KMS-11 (cell line): Measurements from ENCODE around the gene KRTAP10-8.

ENCODE experiments used
- H2AFZ ChIP-seq: fragments of 200-600 bp; sonication (generic); 2 replicates; pipeline ENCODE4 v1.6.1; 2016; ENCODE audit warnings: antibody characterized with exemption, mixed run types, low read depth
- H3K27ac ChIP-seq: fragments of 200-600 bp; sonication (generic); 2 replicates; pipeline ENCODE4 v1.6.1; 2016; ENCODE audit warnings: mild to moderate bottlenecking, mixed run types
- H3K27me3 ChIP-seq: fragments of 200-600 bp; sonication (generic); 2 replicates; pipeline ENCODE4 v1.6.1; 2017; ENCODE audit warnings: mild to moderate bottlenecking, low read depth, mixed run types, moderate library complexity; ENCODE audit not compliant: insufficient read depth
- H3K36me3 ChIP-seq: fragments of 200-600 bp; sonication (generic); 2 replicates; pipeline ENCODE4 v1.6.1; 2017; ENCODE audit warnings: mild to moderate bottlenecking, mixed run types; ENCODE audit not compliant: insufficient read depth
- H3K4me1 ChIP-seq: fragments of 200-600 bp; sonication (generic); 2 replicates; pipeline ENCODE4 v1.6.1; 2016; ENCODE audit warnings: mild to moderate bottlenecking, low read depth, mixed run types; ENCODE audit not compliant: poor library complexity, severe bottlenecking
- H3K4me2 ChIP-seq: fragments of 200-600 bp; sonication (generic); 2 replicates; pipeline ENCODE4 v1.7.0; 2016; ENCODE audit warnings: mild to moderate bottlenecking, mixed run types
- H3K4me3 ChIP-seq: fragments of 200-600 bp; sonication (generic); IDR thresholded peaks from 2 replicates; pipeline ENCODE4 v1.6.1; 2017; ENCODE audit warnings: low read depth, low read length, mixed read lengths; ENCODE audit not compliant: insufficient read depth
- H3K79me2 ChIP-seq: fragments of 200-600 bp; sonication (generic); 2 replicates; pipeline ENCODE4 v1.6.1; 2016; ENCODE audit warnings: low read depth, mixed run types; ENCODE audit not compliant: insufficient read depth
- H3K9ac ChIP-seq: fragments of 200-600 bp; sonication (generic); 2 replicates; pipeline ENCODE4 v1.6.1; 2016; ENCODE audit warnings: mild to moderate bottlenecking, mixed run types
- H4K20me1 ChIP-seq: fragments of 200-600 bp; sonication (generic); 2 replicates; pipeline ENCODE4 v1.6.1; 2016; ENCODE audit warnings: mild to moderate bottlenecking, mixed run types; ENCODE audit not compliant: insufficient read depth
- CTCF ChIP-seq: fragments of 200-600 bp; sonication (generic); conservative IDR thresholded peaks from 2 replicates; pipeline ENCODE4 v1.6.1; 2017; ENCODE audit warnings: low read depth, mild to moderate bottlenecking, antibody characterized with exemption, low read length, moderate library complexity, mixed read lengths

Gene KRTAP10-8

DNA sequence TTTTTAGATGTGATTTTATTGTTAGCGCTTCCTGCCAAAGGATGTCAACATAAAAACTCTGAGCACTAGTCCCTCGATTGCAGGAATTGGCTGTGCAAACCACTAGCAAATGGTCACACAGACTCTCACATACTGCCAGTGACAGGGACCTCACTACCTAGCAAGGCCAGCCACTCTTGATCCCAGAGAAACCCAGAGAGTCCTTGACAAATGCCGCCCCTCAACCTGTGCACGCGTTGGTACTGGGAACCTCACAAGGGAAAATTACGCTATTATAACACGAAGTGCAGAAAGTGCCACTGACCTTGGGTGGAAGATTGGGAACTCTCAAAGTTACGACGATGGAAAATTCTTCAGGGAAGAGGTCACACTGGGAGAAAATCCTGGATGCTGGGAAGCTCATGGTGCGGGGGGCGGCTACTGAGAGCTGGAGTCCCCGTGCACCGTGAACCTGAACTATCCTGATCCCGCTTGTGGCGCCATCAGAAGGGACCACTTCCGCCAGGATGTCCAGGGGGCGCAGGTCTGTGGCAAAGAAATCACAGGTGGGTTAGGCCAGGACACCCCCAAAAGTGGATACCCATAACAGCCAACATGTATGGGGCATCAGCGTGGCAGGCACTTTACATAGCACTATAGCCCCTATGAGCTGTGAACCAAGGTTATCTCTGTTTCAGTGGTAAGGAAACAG lies 44.3 kb upstream of the KRTAP10-8 start:
- no peak overlapping the region for H3K4me3 ChIP-seq
- peaks cover 48% of the 10 kb centered on the region for H3K27me3 ChIP-seq
- H3K4me2 ChIP-seq = no peak overlapping the region
- H3K36me3 ChIP-seq = no peaks in the 10 kb centered on the region
- H3K27ac ChIP-seq = no peak overlapping the region
- H4K20me1 ChIP-seq = no peaks in the 10 kb centered on the region
- no peak overlapping the region for H2AFZ ChIP-seq
- H3K79me2 ChIP-seq = no peaks in the 10 kb centered on the region
- TF ChIP-seq CTCF = no peak
- no peak overlapping the region for H3K9ac ChIP-seq
- no peaks in the 10 kb centered on the region for H3K4me1 ChIP-seq

- H3K4me3 ChIP-seq = no peak overlapping the region
- H3K4me2 ChIP-seq = no peak overlapping the region
- no peaks in the 10 kb centered on the region for H3K4me1 ChIP-seq
- no peaks in the 10 kb centered on the region for H4K20me1 ChIP-seq
- H3K79me2 ChIP-seq = no peaks in the 10 kb centered on the region
- H3K27me3 ChIP-seq = peaks cover 54% of the 10 kb centered on the region
- no peak for TF ChIP-seq CTCF
- no peaks in the 10 kb centered on the region for H3K36me3 ChIP-seq
- H2AFZ ChIP-seq = no peak overlapping the region
- H3K27ac ChIP-seq = no peak overlapping the region
- no peak overlapping the region for H3K9ac ChIP-seq
Observed at GRCh38 chr21:44568261-44568660, 43.6 kb upstream of the KRTAP10-8 start.

GRCh38 chr21:44568667-44569556 lies 43.0 kb upstream of the KRTAP10-8 start:
- H3K36me3 ChIP-seq = no peaks in the 10 kb centered on the region
- H3K4me3 ChIP-seq = no peak overlapping the region
- H2AFZ ChIP-seq = no peak overlapping the region
- H3K27me3 ChIP-seq = peaks cover 57% of the 10 kb centered on the region
- no peaks in the 10 kb centered on the region for H3K4me1 ChIP-seq
- H3K79me2 ChIP-seq = no peaks in the 10 kb centered on the region
- TF ChIP-seq CTCF = no peak
- H3K27ac ChIP-seq = no peak overlapping the region
- H4K20me1 ChIP-seq = no peaks in the 10 kb centered on the region
- H3K4me2 ChIP-seq = no peak overlapping the region
- H3K9ac ChIP-seq = no peak overlapping the region

DNA sequence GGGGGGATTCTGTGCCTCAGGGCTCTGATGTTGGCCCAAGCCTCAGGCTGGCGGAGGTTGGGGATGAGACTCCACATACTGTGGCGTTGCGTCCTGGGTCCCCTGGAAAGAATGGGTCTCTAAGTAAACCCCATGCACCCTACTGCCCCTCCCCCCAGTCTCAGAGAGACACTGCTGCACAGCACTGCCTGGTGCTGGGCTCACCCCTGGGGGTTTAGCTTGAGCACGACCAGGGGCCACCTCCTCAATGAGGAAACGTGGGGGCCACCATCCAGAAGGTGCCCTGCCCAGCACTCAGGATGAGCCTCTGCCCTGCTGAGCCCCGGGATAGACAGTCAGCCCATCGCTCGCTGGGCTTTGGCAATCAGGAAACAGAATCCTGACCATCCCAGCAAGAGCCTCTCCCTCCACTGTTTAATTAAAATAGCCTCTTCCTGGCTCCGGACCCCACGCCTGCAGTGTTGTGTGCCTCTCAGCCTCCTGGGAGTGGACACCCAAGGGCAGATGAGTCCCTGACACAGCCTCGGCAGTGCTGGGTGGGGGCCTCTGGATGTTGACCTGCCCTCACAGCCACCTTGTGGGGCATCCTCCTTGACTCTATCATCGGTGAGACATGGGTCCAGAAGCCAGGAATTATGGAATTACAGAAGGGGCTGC lies 41.9 kb upstream of the KRTAP10-8 start:
- H3K4me2 ChIP-seq = no peak overlapping the region
- H3K79me2 ChIP-seq = no peaks in the 10 kb centered on the region
- H4K20me1 ChIP-seq = no peaks in the 10 kb centered on the region
- H3K4me1 ChIP-seq = no peaks in the 10 kb centered on the region
- H2AFZ ChIP-seq = no peak overlapping the region
- TF ChIP-seq CTCF = no peak
- H3K9ac ChIP-seq = no peak overlapping the region
- H3K4me3 ChIP-seq = no peak overlapping the region
- H3K27ac ChIP-seq = no peak overlapping the region
- H3K36me3 ChIP-seq = no peaks in the 10 kb centered on the region
- H3K27me3 ChIP-seq = peaks cover 59% of the 10 kb centered on the region
